ENCODE measurements around the gene NRXN3. TPM values are rescaled to one million over a fixed set of nuclear protein-coding genes. Genes with fewer than 3 reads are reported as not detected.

Gene NRXN3
- total RNA-seq, 2 donors from 2014 or later = 1.2 to 7.8 TPM

GRCh38 chr14:78652727-78653126, 482.6 kb downstream of the NRXN3 start:
- no peak for DNase-seq
- no peak for TF ChIP-seq CTCF (IDR thresholded peaks at IDR 0.05)
- H3K27me3 ChIP-seq = no peaks in the 10 kb centered on the region
- no peak overlapping the region for H3K27ac ChIP-seq
- H3K36me3 ChIP-seq = no peaks in the 10 kb centered on the region
- H3K4me3 ChIP-seq = no peak overlapping the region
- H3K9me3 ChIP-seq = no peaks in the 10 kb centered on the region
- intact Hi-C loops (cut with DNase I) = no loop called here
- no peak overlapping the region for H3K9ac ChIP-seq (ENCODE audit: low read depth in 2 of 2, low read length in 2 of 2)
- H3K4me1 ChIP-seq = no peaks in the 10 kb centered on the region

GRCh38 chr14:78653173-78653572, 483.0 kb downstream of the NRXN3 start:
- intact Hi-C loops (cut with DNase I) = no loop called here
- no peak for TF ChIP-seq CTCF (IDR thresholded peaks at IDR 0.05)

GRCh38 chr14:78657451-78657850, 487.3 kb downstream of the NRXN3 start:
- no peak overlapping the region for H3K9ac ChIP-seq (ENCODE audit: low read depth in 2 of 2, low read length in 2 of 2)
- intact Hi-C loops (cut with DNase I) = no loop called here
- no peaks in the 10 kb centered on the region for H3K9me3 ChIP-seq
- H3K4me1 ChIP-seq = no peaks in the 10 kb centered on the region
- no peak for DNase-seq
- H3K27ac ChIP-seq = no peak overlapping the region
- H3K27me3 ChIP-seq = no peaks in the 10 kb centered on the region
- no peak for TF ChIP-seq CTCF (IDR thresholded peaks at IDR 0.05)
- no peaks in the 10 kb centered on the region for H3K36me3 ChIP-seq
- no peak overlapping the region for H3K4me3 ChIP-seq

More at GRCh38 chr14:78653173-78653572, 483.0 kb downstream of the NRXN3 start:
- H3K9me3 ChIP-seq = no peaks in the 10 kb centered on the region
- no peaks in the 10 kb centered on the region for H3K4me1 ChIP-seq
- no peak overlapping the region for H3K9ac ChIP-seq (ENCODE audit: low read depth in 2 of 2, low read length in 2 of 2)
- no peak overlapping the region for H3K4me3 ChIP-seq
- H3K27me3 ChIP-seq = no peaks in the 10 kb centered on the region
- DNase-seq = no peak
- no peak overlapping the region for H3K27ac ChIP-seq
- H3K36me3 ChIP-seq = no peaks in the 10 kb centered on the region

GRCh38 chr14:78664841-78665240, 494.7 kb downstream of the NRXN3 start:
- Histone ChIP-seq H3K9ac (ENCODE audit: low read depth in 2 of 2, low read length in 2 of 2) (no peak overlapping the region), H3K36me3 (no peaks in the 10 kb centered on the region), H3K27ac (no peak overlapping the region), H3K4me3 (no peak overlapping the region), H3K27me3 (no peaks in the 10 kb centered on the region), H3K4me1 (no peaks in the 10 kb centered on the region), H3K9me3 (no peaks in the 10 kb centered on the region)
- DNase-seq = no peak
- intact Hi-C loops (cut with DNase I) = no loop called here
- TF ChIP-seq CTCF (IDR thresholded peaks at IDR 0.05) = no peak

- Histone ChIP-seq H3K27ac (no peak overlapping the region), H3K4me3 (no peak overlapping the region), H3K9ac (ENCODE audit: low read depth in 2 of 2, low read length in 2 of 2) (no peak overlapping the region), H3K27me3 (no peaks in the 10 kb centered on the region), H3K36me3 (no peaks in the 10 kb centered on the region), H3K9me3 (no peaks in the 10 kb centered on the region), H3K4me1 (no peaks in the 10 kb centered on the region)
- intact Hi-C loops (cut with DNase I) = no loop called here
- TF ChIP-seq CTCF (IDR thresholded peaks at IDR 0.05) = no peak
- no peak for DNase-seq
These were observed 496.3 kb downstream of the NRXN3 start for GRCh38 chr14:78666336-78667056.

Data from colonic mucosa (tissue), 4 donors.